ENCODE measurements around the gene LIN7B.

The LIN7B gene

DNA sequence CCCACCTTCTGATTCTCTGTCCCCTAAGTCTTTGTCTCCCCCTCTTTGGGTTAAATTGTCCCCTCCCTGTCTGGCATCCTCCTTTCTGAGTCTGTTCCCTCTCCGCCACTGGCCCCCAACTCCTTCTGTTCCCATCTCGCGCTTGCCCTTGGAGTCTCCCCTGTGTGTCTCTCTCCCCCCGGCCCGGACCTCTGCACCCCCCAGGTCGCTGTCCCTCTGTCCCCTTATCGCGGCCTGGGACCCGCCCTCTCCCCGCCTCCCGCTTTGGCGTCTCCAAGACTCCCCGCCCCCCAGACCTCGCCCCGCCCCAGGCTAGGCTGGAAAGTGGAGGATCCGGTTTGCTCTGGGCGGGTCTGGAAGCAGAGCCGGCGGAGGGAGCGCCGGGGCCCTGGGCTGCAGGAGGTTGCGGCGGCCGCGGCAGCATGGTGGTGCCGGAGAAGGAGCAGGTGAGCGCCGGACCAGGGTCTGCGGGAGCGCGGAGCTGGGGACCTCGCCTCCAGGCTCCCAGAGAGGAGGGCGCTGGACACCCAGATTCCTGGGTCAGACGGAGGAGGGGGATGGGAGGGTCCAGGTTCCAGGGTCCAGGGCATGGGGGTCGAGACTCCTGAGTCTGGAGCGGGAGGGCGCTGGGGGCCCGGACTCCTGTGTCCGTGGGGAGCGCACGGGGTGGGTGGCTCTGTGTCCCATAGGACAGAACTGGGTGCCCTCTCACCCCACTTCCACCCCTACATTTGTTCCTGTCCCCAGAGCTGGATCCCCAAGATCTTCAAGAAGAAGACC is 43.5 kb downstream of the LIN7B start, which contains the start of gene TRPM4 (continued):
- TF ChIP-seq ZNF610 (tag by site-specific recombination; IDR thresholded peaks at IDR 0.05; ENCODE audit: borderline replicate concordance) (peak; percentile 78; the same call in 1 of the 2 replicates), TCF7L2 (IDR thresholded peaks at IDR 0.05; ENCODE audit: borderline replicate concordance, low read depth, low read length) (no peak), ZBTB48 (tag by site-specific recombination; IDR thresholded peaks at IDR 0.05) (0 out of 2 replicates have a peak, but pooled peaks have one; percentile 7), KLF8 (tag by site-specific recombination; IDR thresholded peaks at IDR 0.05) (0 out of 2 replicates have a peak, but pooled peaks have one; percentile 54), ZNF2 (tag by site-specific recombination; IDR thresholded peaks at IDR 0.05) (0 out of 2 replicates have a peak, but pooled peaks have one; percentile 52), ZNF501 (tag by site-specific recombination; IDR thresholded peaks at IDR 0.05) (peak; percentile 61; the same call in 1 of the 2 replicates), ZNF596 (tag by site-specific recombination; IDR thresholded peaks at IDR 0.05) (no peak)
- TF ChIP-seq, protein P1, sequence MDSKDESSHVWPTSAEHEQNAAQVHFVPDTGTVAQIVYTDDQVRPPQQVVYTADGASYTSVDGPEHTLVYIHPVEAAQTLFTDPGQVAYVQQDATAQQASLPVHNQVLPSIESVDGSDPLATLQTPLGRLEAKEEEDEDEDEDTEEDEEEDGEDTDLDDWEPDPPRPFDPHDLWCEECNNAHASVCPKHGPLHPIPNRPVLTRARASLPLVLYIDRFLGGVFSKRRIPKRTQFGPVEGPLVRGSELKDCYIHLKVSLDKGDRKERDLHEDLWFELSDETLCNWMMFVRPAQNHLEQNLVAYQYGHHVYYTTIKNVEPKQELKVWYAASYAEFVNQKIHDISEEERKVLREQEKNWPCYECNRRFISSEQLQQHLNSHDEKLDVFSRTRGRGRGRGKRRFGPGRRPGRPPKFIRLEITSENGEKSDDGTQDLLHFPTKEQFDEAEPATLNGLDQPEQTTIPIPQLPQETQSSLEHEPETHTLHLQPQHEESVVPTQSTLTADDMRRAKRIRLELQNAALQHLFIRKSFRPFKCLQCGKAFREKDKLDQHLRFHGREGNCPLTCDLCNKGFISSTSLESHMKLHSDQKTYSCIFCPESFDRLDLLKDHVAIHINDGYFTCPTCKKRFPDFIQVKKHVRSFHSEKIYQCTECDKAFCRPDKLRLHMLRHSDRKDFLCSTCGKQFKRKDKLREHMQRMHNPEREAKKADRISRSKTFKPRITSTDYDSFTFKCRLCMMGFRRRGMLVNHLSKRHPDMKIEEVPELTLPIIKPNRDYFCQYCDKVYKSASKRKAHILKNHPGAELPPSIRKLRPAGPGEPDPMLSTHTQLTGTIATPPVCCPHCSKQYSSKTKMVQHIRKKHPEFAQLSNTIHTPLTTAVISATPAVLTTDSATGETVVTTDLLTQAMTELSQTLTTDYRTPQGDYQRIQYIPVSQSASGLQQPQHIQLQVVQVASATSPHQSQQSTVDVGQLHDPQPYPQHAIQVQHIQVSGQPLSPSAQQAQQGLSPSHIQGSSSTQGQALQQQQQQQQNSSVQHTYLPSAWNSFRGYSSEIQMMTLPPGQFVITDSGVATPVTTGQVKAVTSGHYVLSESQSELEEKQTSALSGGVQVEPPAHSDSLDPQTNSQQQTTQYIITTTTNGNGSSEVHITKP (tag by site-specific recombination; IDR thresholded peaks at IDR 0.05) = peak; percentile 43; the same call in 1 of the 2 replicates
- TF ChIP-seq, protein P2, sequence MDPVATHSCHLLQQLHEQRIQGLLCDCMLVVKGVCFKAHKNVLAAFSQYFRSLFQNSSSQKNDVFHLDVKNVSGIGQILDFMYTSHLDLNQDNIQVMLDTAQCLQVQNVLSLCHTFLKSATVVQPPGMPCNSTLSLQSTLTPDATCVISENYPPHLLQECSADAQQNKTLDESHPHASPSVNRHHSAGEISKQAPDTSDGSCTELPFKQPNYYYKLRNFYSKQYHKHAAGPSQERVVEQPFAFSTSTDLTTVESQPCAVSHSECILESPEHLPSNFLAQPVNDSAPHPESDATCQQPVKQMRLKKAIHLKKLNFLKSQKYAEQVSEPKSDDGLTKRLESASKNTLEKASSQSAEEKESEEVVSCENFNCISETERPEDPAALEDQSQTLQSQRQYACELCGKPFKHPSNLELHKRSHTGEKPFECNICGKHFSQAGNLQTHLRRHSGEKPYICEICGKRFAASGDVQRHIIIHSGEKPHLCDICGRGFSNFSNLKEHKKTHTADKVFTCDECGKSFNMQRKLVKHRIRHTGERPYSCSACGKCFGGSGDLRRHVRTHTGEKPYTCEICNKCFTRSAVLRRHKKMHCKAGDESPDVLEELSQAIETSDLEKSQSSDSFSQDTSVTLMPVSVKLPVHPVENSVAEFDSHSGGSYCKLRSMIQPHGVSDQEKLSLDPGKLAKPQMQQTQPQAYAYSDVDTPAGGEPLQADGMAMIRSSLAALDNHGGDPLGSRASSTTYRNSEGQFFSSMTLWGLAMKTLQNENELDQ (tag by site-specific recombination; IDR thresholded peaks at IDR 0.05; ENCODE audit: low read depth) = no peak
- TF ChIP-seq, protein P3, sequence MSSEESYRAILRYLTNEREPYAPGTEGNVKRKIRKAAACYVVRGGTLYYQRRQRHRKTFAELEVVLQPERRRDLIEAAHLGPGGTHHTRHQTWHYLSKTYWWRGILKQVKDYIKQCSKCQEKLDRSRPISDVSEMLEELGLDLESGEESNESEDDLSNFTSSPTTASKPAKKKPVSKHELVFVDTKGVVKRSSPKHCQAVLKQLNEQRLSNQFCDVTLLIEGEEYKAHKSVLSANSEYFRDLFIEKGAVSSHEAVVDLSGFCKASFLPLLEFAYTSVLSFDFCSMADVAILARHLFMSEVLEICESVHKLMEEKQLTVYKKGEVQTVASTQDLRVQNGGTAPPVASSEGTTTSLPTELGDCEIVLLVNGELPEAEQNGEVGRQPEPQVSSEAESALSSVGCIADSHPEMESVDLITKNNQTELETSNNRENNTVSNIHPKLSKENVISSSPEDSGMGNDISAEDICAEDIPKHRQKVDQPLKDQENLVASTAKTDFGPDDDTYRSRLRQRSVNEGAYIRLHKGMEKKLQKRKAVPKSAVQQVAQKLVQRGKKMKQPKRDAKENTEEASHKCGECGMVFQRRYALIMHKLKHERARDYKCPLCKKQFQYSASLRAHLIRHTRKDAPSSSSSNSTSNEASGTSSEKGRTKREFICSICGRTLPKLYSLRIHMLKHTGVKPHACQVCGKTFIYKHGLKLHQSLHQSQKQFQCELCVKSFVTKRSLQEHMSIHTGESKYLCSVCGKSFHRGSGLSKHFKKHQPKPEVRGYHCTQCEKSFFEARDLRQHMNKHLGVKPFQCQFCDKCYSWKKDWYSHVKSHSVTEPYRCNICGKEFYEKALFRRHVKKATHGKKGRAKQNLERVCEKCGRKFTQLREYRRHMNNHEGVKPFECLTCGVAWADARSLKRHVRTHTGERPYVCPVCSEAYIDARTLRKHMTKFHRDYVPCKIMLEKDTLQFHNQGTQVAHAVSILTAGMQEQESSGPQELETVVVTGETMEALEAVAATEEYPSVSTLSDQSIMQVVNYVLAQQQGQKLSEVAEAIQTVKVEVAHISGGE (tag by site-specific recombination; conservative IDR thresholded peaks at IDR 0.05; ENCODE audit: low read depth) = peak; percentile 39; the same call in 1 of the 2 replicates
- TF ChIP-seq, protein P4, sequence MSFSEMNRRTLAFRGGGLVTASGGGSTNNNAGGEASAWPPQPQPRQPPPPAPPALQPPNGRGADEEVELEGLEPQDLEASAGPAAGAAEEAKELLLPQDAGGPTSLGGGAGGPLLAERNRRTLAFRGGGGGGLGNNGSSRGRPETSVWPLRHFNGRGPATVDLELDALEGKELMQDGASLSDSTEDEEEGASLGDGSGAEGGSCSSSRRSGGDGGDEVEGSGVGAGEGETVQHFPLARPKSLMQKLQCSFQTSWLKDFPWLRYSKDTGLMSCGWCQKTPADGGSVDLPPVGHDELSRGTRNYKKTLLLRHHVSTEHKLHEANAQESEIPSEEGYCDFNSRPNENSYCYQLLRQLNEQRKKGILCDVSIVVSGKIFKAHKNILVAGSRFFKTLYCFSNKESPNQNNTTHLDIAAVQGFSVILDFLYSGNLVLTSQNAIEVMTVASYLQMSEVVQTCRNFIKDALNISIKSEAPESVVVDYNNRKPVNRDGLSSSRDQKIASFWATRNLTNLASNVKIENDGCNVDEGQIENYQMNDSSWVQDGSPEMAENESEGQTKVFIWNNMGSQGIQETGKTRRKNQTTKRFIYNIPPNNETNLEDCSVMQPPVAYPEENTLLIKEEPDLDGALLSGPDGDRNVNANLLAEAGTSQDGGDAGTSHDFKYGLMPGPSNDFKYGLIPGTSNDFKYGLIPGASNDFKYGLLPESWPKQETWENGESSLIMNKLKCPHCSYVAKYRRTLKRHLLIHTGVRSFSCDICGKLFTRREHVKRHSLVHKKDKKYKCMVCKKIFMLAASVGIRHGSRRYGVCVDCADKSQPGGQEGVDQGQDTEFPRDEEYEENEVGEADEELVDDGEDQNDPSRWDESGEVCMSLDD (tag by site-specific recombination; IDR thresholded peaks at IDR 0.05) = peak; percentile 56; the same call in 1 of the 2 replicates
- TF ChIP-seq, protein P5, sequence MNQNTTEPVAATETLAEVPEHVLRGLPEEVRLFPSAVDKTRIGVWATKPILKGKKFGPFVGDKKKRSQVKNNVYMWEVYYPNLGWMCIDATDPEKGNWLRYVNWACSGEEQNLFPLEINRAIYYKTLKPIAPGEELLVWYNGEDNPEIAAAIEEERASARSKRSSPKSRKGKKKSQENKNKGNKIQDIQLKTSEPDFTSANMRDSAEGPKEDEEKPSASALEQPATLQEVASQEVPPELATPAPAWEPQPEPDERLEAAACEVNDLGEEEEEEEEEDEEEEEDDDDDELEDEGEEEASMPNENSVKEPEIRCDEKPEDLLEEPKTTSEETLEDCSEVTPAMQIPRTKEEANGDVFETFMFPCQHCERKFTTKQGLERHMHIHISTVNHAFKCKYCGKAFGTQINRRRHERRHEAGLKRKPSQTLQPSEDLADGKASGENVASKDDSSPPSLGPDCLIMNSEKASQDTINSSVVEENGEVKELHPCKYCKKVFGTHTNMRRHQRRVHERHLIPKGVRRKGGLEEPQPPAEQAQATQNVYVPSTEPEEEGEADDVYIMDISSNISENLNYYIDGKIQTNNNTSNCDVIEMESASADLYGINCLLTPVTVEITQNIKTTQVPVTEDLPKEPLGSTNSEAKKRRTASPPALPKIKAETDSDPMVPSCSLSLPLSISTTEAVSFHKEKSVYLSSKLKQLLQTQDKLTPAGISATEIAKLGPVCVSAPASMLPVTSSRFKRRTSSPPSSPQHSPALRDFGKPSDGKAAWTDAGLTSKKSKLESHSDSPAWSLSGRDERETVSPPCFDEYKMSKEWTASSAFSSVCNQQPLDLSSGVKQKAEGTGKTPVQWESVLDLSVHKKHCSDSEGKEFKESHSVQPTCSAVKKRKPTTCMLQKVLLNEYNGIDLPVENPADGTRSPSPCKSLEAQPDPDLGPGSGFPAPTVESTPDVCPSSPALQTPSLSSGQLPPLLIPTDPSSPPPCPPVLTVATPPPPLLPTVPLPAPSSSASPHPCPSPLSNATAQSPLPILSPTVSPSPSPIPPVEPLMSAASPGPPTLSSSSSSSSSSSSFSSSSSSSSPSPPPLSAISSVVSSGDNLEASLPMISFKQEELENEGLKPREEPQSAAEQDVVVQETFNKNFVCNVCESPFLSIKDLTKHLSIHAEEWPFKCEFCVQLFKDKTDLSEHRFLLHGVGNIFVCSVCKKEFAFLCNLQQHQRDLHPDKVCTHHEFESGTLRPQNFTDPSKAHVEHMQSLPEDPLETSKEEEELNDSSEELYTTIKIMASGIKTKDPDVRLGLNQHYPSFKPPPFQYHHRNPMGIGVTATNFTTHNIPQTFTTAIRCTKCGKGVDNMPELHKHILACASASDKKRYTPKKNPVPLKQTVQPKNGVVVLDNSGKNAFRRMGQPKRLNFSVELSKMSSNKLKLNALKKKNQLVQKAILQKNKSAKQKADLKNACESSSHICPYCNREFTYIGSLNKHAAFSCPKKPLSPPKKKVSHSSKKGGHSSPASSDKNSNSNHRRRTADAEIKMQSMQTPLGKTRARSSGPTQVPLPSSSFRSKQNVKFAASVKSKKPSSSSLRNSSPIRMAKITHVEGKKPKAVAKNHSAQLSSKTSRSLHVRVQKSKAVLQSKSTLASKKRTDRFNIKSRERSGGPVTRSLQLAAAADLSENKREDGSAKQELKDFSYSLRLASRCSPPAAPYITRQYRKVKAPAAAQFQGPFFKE (tag by site-specific recombination; IDR thresholded peaks at IDR 0.05; ENCODE audit: borderline replicate concordance) = no peak
- TF ChIP-seq, protein P6, sequence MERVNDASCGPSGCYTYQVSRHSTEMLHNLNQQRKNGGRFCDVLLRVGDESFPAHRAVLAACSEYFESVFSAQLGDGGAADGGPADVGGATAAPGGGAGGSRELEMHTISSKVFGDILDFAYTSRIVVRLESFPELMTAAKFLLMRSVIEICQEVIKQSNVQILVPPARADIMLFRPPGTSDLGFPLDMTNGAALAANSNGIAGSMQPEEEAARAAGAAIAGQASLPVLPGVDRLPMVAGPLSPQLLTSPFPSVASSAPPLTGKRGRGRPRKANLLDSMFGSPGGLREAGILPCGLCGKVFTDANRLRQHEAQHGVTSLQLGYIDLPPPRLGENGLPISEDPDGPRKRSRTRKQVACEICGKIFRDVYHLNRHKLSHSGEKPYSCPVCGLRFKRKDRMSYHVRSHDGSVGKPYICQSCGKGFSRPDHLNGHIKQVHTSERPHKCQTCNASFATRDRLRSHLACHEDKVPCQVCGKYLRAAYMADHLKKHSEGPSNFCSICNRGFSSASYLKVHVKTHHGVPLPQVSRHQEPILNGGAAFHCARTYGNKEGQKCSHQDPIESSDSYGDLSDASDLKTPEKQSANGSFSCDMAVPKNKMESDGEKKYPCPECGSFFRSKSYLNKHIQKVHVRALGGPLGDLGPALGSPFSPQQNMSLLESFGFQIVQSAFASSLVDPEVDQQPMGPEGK (tag by site-specific recombination; IDR thresholded peaks at IDR 0.05) = peak; percentile 74
- TF ChIP-seq, protein P7, sequence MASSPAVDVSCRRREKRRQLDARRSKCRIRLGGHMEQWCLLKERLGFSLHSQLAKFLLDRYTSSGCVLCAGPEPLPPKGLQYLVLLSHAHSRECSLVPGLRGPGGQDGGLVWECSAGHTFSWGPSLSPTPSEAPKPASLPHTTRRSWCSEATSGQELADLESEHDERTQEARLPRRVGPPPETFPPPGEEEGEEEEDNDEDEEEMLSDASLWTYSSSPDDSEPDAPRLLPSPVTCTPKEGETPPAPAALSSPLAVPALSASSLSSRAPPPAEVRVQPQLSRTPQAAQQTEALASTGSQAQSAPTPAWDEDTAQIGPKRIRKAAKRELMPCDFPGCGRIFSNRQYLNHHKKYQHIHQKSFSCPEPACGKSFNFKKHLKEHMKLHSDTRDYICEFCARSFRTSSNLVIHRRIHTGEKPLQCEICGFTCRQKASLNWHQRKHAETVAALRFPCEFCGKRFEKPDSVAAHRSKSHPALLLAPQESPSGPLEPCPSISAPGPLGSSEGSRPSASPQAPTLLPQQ (tag by site-specific recombination; IDR thresholded peaks at IDR 0.05) = 0 out of 2 replicates have a peak, but pooled peaks have one; percentile 49

Measured in HEK293 (cell line).